Ovary (tissue), 9 donors: ENCODE measurements around the gene TCP11. TPM values are rescaled to one million over a fixed set of nuclear protein-coding genes. Genes with fewer than 3 reads are reported as not detected.
A peak's percentile ranks its signal among the peaks of the same experiment; 100 is the strongest.

Source experiments
- DNase-seq, 5 donors: peaks; one replicate each; pipeline ENCODE4 v3.0.0-alpha.2; 2019 to 2020
- H3K27ac ChIP-seq, 2 donors: fragments of 200-600 bp; one replicate each; pipeline versions ENCODE4 v1.5.1 to v1.8.0; 2019 to 2022
- H3K27me3 ChIP-seq: fragments of 200-600 bp; one replicate; pipeline ENCODE4 v1.8.0; 2022
- H3K36me3 ChIP-seq: fragments of 200-600 bp; sonication (generic); one replicate; pipeline ENCODE4 v1.5.1; 2019
- H3K4me1 ChIP-seq: one replicate; pipeline ENCODE4 v1.8.1; 2013; ENCODE audit warnings: mild to moderate bottlenecking, moderate library complexity; ENCODE audit not compliant: insufficient read depth
- H3K4me3 ChIP-seq: fragments of 200-600 bp; sonication (generic); one replicate; pipeline ENCODE4 v1.5.1; 2017
- H3K9me3 ChIP-seq, 2 donors: fragments of 200-600 bp in 1 of 2; sonication (generic) in 1 of 2; one replicate each; pipeline versions ENCODE4 v1.5.1 to v1.8.1; 2013 to 2019; ENCODE audit warnings: mild to moderate bottlenecking in 1 of 2, moderate library complexity in 1 of 2
- EP300 ChIP-seq: sonication (generic); formaldehyde crosslinking; IDR thresholded peaks from one replicate; pipeline ENCODE4 v1.6.1; 2017; ENCODE audit warnings: antibody characterized with exemption
- POLR2A ChIP-seq: fragments of 450-650 bp; IDR thresholded peaks from one replicate; pipeline ENCODE4 v1.6.1; 2017; ENCODE audit warnings: antibody characterized with exemption, mild to moderate bottlenecking, moderate library complexity
- whole genome bisulfite sequencing, 3 donors: extraction: QIAGEN DNeasy Blood & Tissue Kit in 1 of 3; methylation state at CpG; one replicate each; pipeline versions ENCODE4 v1.1.5 to v1.1.7; 2013 to 2017; 5-methylcytosine and 5-hydroxymethylcytosine counted together
- intact Hi-C, 4 donors: fragments of 100-400 bp; cut with DNase I; formaldehyde crosslinking; loops; one replicate each; pipeline versions ENCODE4 v1.11.0 to v1.15.1; 2022 to 2023
- polyA plus RNA-seq, 2 donors: library from polyadenylated mRNA; stranded (reverse); fragments of 200-250 nt in 1 of 2; fragments of 350-450 nt in 1 of 2; fragmentation: Illumina TruSeq in 1 of 2; extraction: RNeasy Lipid Tissue Mini Kit (QIAGEN cat#74804) in 1 of 2; gene quantifications; one replicate each; pipeline ENCODE4 v1.2.3, GENCODE V29; 2013 to 2014
- total RNA-seq, 7 donors: library from RNA; depleted of rRNA in 2 of 7; stranded (reverse); fragments of >200 nt in 2 of 7; fragmentation: NEBNext Ultra II Directional in 3 of 7; extraction: Animal tissue kit (Norgen Biotek cat#: 25700) in 3 of 7; gene quantifications; one replicate each; pipeline versions ENCODE4 v1.1.0 to v1.2.4, GENCODE V29; 2016 to 2023
- TF ChIP-seq, protein P1 (sequence below), 3 donors: fragments of 450-650 bp in 2 of 3; fragments of 200-600 bp in 1 of 3; IDR thresholded peaks; one replicate each; pipeline versions ENCODE4 v1.5.1 to v1.8.0; 2016 to 2022; ENCODE audit warnings: antibody characterized with exemption in 3 of 3, mild to moderate bottlenecking in 1 of 3
- donor health status: DM: no; HTN: no; CAD: no; lungs with moderate emphysema.
- donor health status: DM: no; HTN: no; CAD: no.
- donor health status: Bipolar disorder and iron deficiency.
- donor health status: DM: yes; HTN: yes; CAD: no.
- donor health status: DM: no; HTN: no; CAD: no.
- donor health status: DM: yes; HTN: yes; CAD: no.

Gene TCP11
- total and polyA plus RNA-seq, 9 donors, result 0.18 to 0.61 (median 0.48) TPM; not detected in 1

DNA sequence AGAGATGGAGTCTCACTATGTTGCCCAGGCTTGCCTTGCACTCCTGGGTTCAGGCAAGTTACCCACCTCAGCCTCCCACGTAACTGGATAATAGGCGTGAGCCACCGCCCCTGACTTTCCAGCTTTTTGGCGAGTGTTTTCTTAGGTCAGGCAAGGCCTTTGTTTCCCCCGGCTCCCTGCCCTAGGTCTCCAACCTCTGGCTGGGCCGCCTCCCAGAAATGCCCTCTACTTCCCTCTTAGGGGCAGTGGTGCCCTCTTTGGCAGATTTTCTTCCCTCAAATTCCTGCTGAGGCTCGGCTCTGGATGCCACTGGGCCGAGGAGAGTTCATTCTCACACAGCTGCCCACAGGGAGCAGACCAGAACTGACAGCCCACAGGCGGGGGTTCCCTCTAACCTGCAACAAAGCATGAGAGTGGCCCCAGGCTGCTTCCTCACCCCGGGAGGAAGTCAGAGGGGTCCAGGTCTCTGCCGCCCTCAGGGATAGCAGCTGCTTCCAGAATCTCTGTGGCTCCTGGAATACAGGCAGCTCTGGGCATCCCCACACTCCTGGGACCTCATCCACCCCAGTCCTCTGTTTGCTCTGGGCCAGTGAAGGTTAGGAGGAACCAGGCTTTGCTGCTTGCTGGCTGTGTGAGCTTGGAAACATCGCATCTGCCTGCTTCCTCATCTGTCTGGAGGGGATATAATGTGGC, 56.5 kb downstream of the TCP11 start:
- H3K4me3 ChIP-seq, result no peak overlapping the region
- H3K27ac ChIP-seq, result no peak overlapping the region
- no peaks in the 10 kb centered on the region for H3K4me1 ChIP-seq
- no peaks in the 10 kb centered on the region for H3K27me3 ChIP-seq
- H3K36me3 ChIP-seq, result no peaks in the 10 kb centered on the region
- 89 to 93% (median 92%) methylated on average over 11 to 12 of the region's 12 CpGs for WGBS, 3 donors
- DNase-seq, result peak in 1 of 5 donors; percentile 25
- intact Hi-C loops, result no loop called here
- H3K9me3 ChIP-seq, result no peaks in the 10 kb centered on the region
- TF ChIP-seq EP300, result no peak
- no peak for TF ChIP-seq POLR2A
- TF ChIP-seq, protein P1, sequence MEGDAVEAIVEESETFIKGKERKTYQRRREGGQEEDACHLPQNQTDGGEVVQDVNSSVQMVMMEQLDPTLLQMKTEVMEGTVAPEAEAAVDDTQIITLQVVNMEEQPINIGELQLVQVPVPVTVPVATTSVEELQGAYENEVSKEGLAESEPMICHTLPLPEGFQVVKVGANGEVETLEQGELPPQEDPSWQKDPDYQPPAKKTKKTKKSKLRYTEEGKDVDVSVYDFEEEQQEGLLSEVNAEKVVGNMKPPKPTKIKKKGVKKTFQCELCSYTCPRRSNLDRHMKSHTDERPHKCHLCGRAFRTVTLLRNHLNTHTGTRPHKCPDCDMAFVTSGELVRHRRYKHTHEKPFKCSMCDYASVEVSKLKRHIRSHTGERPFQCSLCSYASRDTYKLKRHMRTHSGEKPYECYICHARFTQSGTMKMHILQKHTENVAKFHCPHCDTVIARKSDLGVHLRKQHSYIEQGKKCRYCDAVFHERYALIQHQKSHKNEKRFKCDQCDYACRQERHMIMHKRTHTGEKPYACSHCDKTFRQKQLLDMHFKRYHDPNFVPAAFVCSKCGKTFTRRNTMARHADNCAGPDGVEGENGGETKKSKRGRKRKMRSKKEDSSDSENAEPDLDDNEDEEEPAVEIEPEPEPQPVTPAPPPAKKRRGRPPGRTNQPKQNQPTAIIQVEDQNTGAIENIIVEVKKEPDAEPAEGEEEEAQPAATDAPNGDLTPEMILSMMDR (IDR thresholded peaks at IDR 0.05), result no peak

DNA sequence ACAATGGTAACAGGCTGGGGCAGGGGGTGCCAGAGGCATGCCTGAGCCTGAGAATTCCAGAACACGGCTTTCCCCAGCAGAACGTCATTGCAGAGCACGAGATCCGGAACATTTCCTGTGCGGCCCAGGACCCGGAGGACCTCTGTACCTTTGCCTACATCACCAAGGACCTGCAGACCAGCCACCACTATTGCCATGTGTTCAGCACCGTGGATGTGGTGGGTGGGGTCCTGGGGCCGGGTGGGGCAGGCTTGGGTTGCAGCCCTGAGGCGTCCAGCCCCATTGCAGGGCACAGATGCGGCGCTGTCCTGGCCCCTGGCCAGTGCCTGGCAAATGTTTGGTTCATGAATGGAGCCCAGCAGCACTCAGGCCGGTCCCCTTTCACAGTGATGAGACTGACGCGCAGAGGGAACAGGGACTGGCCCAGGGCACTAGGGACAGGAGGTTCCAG, 57.1 kb downstream of the TCP11 start:
- no peak overlapping the region for H3K4me3 ChIP-seq
- 87 to 89% (median 88%) methylated on average over 14 of the region's 14 CpGs for WGBS, 3 donors
- H3K27ac ChIP-seq, result no peak overlapping the region
- no peaks in the 10 kb centered on the region for H3K36me3 ChIP-seq
- intact Hi-C loops, result no loop called here
- H3K4me1 ChIP-seq, result no peaks in the 10 kb centered on the region
- TF ChIP-seq POLR2A (no peak), EP300 (no peak)
- TF ChIP-seq, protein P1 (IDR thresholded peaks at IDR 0.05), result no peak
- no peaks in the 10 kb centered on the region for H3K9me3 ChIP-seq
- DNase-seq, result peak in 1 of 5 donors; percentile 37
- H3K27me3 ChIP-seq, result no peaks in the 10 kb centered on the region

DNA sequence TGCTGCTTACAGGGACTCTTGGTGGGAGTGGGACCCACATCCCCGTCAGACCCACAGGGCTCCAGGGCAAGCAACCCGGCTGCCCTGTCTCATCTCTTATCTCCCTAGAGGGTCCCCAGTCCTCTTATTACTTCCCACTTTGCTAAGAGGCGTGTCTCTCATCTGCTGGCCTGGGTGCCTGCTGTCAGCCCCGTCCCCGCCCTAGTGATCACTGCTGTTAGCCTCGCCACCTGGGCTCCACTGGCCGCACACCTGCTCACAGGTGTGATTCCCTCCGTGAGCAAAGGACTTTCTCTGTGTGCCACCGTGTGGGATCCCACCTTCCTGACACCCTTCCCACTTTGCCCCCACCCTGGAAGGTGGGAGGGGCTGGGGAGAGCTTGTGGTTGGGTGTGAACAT, 57.6 kb downstream of the TCP11 start:
- Histone ChIP-seq H3K27me3 (no peaks in the 10 kb centered on the region), H3K36me3 (no peaks in the 10 kb centered on the region), H3K27ac (no peak overlapping the region), H3K4me3 (no peak overlapping the region), H3K4me1 (no peaks in the 10 kb centered on the region), H3K9me3 (no peaks in the 10 kb centered on the region)
- TF ChIP-seq, protein P1 (IDR thresholded peaks at IDR 0.05), result no peak
- no peak for TF ChIP-seq EP300
- TF ChIP-seq POLR2A, result no peak
- peak in 2 of 5 donors; percentile 2 to 25 for DNase-seq
- intact Hi-C loops, result no loop called here
- 90 to 92% (median 91%) methylated on average over 9 of the region's 9 CpGs for WGBS, 3 donors

DNA sequence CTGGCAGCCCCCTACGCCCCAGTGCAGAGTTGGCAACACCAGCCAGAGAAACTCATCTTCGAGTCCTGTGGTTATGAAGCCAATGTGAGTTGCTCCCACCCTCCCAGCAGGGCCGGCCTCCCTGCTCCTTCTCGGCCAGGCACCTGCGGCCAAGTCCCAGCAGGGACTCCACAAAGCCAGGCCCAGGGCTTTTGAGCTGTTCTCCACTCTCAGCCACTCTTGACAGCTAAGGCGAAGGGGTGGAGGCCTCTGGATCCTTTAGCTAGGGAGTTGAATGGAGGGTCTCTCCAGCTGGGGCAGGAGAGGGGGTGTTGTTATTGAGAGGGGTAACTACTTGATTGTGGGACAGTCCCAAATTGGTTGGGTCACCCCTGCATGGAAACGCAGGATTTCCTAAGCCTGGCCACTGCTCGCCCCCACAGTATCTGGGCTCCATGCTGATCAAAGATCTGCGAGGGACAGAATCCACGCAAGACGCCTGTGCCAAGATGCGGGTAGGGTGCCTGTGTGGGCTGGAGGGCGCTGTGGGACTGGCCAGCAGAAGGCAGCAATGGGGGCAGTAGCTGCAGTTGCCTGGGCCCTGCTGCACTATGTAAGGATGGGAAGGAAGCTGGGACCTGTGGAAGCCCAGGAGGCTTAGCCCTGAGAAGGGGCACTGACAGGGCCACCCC, 58.3 kb downstream of the TCP11 start:
- Histone ChIP-seq H3K27ac (no peak overlapping the region), H3K27me3 (no peaks in the 10 kb centered on the region), H3K4me3 (no peak overlapping the region), H3K9me3 (no peaks in the 10 kb centered on the region), H3K36me3 (no peaks in the 10 kb centered on the region), H3K4me1 (no peaks in the 10 kb centered on the region)
- TF ChIP-seq, protein P1 (IDR thresholded peaks at IDR 0.05), result no peak
- DNase-seq, result peak in 3 of 5 donors; percentile 3 to 12 (median 12)
- 90 to 95% (median 93%) methylated on average over 13 of the region's 13 CpGs for WGBS, 3 donors
- intact Hi-C loops, result no loop called here
